ENCODE measurements around the gene DGKQ. TPM values are rescaled to one million over a fixed set of nuclear protein-coding genes. Genes with fewer than 3 reads are reported as not detected.
"Not testable (repeated sequence)": the region's sequence is repeated elsewhere in the genome, so short reads cannot be mapped to it uniquely, and the experiment has no call there.

The DGKQ gene
- total RNA-seq, 2 donors from 2014 or later, result 7.8 to 7.9 TPM

DNA sequence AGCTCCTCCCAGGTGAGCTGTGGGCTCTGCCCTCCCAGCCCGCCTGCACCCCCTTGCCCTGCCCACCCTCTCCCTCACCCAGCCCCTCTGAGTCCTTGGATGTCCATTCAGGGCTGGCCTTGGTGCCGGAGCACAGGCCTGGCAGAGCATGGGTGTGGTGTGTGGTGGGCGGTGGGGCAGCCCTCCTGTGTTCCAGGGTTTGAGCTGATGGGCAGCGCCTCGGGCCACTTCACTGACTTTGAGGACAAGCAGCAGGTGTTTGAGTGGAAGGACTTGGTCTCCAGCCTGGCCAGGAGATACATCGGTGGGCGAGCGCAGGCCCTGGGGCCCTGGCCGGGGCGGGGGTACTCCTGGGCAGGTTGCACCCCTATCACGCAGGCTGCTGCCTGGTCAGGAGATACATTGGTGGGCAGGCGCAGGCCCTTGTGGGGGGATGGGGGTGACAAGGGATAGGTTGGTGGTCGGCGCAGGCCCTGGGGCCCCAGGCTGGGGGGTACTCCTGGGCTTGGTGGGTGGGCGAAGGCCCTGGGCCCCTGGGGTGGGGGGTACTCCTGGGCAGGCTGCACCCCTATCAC is 27.4 kb upstream of the DGKQ start:
- H3K9me3 Mint-ChIP-seq, result no peaks in the 10 kb centered on the region
- no peak for DNase-seq (ENCODE audit: low spot score in 2 of 2)
- H3K36me3 Mint-ChIP-seq, result no peaks in the 10 kb centered on the region
- H3K27ac Mint-ChIP-seq, result no peak overlapping the region
- no peak for ATAC-seq

DNA sequence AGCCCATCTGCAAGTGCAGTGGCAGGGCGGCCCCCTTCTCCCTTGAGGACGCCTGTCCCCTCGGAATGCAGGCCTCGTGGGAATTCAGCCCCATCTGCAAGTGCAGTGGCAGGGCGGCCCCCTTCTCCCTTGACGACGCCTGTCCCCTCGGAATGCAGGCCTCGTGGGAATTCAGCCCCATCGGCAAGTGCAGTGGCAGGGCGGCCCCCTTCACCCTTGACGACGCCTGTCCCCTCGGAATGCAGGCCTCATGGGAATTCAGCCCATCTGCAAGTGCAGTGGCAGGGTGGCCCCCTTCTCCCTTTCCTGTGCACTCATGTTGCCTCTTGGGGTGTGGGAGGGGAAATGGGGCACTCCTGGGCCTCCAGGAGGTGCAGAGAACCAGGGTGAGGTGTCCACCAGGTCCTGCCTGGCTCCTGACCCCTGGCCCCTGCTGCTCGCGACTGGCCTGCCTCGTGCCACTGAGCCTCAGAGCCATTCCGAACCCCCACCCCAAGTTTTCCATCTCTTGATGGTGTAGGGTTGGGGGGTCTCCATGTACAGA is 26.6 kb upstream of the DGKQ start:
- ATAC-seq, result no peak

GRCh38 chr4:999240-999863 is 26.0 kb upstream of the DGKQ start:
- ATAC-seq; H3K9me3 Mint-ChIP-seq; H3K27ac Mint-ChIP-seq; H3K36me3 Mint-ChIP-seq; DNase-seq (ENCODE audit: low spot score in 2 of 2): not testable (repeated sequence)

More for the DNA sequence above, 26.6 kb upstream of the DGKQ start:
- H3K9me3 Mint-ChIP-seq, result no peaks in the 10 kb centered on the region
- H3K36me3 Mint-ChIP-seq, result no peaks in the 10 kb centered on the region
- no peak overlapping the region for H3K27ac Mint-ChIP-seq
- DNase-seq (ENCODE audit: low spot score in 2 of 2), result no peak

- Mint-ChIP-seq H3K27ac (no peak overlapping the region), H3K9me3 (no peaks in the 10 kb centered on the region), H3K36me3 (no peaks in the 10 kb centered on the region)
- DNase-seq (ENCODE audit: low spot score in 2 of 2) (no peak), ATAC-seq (no peak)
These were observed 24.8 kb upstream of the DGKQ start for GRCh38 chr4:998096-998691.

GRCh38 chr4:997375-998071 is 24.2 kb upstream of the DGKQ start:
- Mint-ChIP-seq H3K9me3 (no peaks in the 10 kb centered on the region), H3K27ac (no peak overlapping the region), H3K36me3 (no peaks in the 10 kb centered on the region)
- DNase-seq (ENCODE audit: low spot score in 2 of 2), result no peak
- peak; percentile 23 to 27 for ATAC-seq

GRCh38 chr4:996997-997374 is 23.6 kb upstream of the DGKQ start:
- Mint-ChIP-seq H3K9me3 (no peaks in the 10 kb centered on the region), H3K36me3 (no peaks in the 10 kb centered on the region), H3K27ac (no peak overlapping the region)
- ATAC-seq (no peak), DNase-seq (ENCODE audit: low spot score in 2 of 2) (no peak)

- H3K9me3 Mint-ChIP-seq, result no peaks in the 10 kb centered on the region
- H3K27ac Mint-ChIP-seq, result no peak overlapping the region
- no peaks in the 10 kb centered on the region for H3K36me3 Mint-ChIP-seq
- no peak for DNase-seq (ENCODE audit: low spot score in 2 of 2)
- ATAC-seq, result no peak
These were observed 22.9 kb upstream of the DGKQ start for GRCh38 chr4:996030-996996.

DNA sequence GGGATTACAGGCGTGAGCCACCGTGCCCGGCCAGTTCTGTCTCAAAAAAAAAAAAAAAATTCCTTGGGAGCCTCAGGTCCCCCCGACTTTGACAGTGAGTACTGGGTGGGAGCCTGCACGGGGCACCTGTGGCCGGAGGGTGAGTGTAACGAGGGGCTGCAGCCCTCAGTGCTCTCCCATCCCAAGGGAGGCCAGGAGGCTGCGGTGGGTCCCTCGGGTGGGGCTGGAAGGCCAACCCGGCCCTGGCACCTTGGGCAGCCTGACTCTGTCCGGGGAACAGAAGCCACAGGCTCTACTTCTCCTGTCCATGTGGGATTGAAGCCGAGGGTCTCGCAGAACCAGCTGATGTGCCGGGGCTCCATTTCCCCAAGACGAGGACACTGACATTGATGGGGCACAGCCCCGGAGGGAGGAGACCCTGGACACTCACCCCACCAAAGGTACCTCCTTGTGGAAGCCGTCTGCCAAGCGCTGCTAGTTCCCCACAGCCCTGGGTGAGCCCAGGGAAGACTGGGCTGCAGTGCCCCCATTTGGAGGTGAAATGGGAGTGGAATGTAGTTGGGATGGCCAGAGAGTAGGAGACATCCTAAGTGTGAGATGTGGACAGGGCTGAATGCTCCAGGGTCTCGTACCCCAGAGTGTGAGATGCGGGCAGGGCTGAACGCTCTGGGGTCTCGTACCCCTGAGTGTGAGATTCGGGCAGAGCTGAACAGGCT is 22.1 kb upstream of the DGKQ start:
- no peak for DNase-seq (ENCODE audit: low spot score in 2 of 2)
- H3K36me3 Mint-ChIP-seq, result no peaks in the 10 kb centered on the region
- H3K27ac Mint-ChIP-seq, result no peak overlapping the region
- no peaks in the 10 kb centered on the region for H3K9me3 Mint-ChIP-seq
- ATAC-seq, result no peak

DNA sequence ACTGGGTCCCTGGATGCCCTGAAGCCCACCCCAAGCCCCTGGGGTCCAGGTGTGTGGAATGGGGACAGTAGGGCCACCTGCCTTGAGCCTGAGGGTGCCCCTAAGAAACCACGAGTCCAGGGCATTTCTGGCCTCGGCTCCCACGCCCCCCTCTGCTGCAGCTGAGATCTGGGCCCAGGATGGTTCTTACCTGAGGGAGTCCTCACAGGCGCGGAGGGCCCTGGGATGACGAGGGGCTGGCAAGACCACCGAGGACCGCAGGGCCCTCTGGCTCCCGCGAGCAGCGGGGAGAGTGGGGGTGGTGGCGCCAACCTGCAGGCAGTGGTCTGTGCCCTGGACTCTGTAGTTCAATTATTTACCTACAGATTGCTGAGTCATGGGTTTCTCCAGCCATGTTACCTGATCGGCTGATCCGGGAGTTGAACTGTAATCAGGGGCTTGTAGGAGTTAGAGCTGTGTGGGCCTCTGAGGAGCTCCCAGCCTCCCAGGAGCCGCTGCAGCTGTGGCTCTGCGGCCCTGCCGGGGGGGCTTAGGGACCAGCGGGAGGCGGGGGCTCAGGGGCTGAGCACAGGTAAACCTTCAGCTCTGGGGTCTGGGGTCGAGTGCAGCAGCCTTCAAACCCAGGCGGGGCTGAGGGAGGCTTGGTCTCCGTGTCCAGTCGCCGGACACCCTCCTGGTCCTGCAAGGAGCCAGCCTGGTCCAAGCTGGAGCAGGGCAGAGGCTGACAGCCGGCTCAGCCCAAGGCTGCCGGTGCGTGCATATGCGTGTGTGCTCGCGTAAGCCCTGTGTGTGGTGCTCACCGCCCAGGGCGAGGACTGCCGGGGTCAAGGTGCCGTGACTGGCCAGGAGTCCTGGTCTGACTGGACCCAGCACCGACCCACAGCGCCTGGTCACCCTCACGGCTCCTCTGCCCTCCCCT is 20.0 kb upstream of the DGKQ start, which contains the start of gene SLC26A1:
Gene SLC26A1 (minus strand): TSS at position 294 of the 919 bp plus-strand sequence. CDS start 1,701 bp downstream, outside the sequence.
- no peak for ATAC-seq
- H3K36me3 Mint-ChIP-seq, result no peaks in the 10 kb centered on the region
- no peak for DNase-seq (ENCODE audit: low spot score in 2 of 2)
- no peaks in the 10 kb centered on the region for H3K9me3 Mint-ChIP-seq
- peak within 1 kb of the TSS in 1 of 2 donors; percentile 25 for H3K27ac Mint-ChIP-seq

DNA sequence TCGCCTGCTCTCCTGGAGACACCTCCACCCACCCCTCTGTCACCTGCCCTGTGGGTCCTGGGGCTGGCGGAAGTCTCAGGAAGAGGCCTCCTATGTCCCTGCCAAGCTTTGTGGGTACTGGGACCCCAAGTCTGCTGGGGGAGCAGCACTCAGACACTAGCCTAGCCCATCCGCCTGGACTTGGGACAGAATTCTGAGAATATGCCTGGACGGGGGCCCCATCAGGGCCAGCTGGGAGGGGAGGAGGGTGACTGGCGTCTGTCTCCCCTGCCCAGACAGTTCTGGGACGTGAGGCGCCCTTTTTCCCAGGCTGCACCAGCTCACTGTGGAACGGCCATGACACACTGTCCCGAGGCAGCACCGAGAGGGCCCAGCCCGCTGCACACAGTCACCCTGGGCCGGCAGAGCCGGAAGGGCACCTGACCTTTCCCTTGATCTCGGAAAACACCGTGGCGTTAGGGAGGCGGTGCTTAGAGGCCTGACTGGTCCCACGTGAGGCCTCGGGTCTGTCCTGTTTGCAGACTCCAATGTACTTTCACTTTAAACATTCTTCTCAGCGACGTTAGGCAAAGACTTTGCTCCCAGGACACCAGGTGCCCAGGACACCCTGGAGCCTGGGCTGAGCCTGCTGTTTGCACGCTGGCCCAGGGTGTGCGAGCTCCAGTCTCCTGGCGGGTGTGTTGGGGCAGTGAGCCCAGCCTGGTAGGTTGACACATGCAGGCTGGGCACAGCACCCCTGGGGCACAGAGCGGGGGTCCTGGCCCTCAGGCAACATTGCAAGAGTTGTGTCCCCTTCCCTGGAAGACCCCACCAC is 19.1 kb upstream of the DGKQ start:
- ATAC-seq, result no peak
- H3K9me3 Mint-ChIP-seq, result no peaks in the 10 kb centered on the region
- no peaks in the 10 kb centered on the region for H3K36me3 Mint-ChIP-seq
- DNase-seq (ENCODE audit: low spot score in 2 of 2), result no peak
- peak overlapping the region in 1 of 2 donors; percentile 25 for H3K27ac Mint-ChIP-seq

- no peaks in the 10 kb centered on the region for H3K9me3 Mint-ChIP-seq
- no peaks in the 10 kb centered on the region for H3K36me3 Mint-ChIP-seq
- H3K27ac Mint-ChIP-seq, result no peak overlapping the region
- no peak for DNase-seq (ENCODE audit: low spot score in 2 of 2)
- no peak for ATAC-seq
These were observed 18.3 kb upstream of the DGKQ start for GRCh38 chr4:991451-992296.

GRCh38 chr4:990746-991367 is 17.5 kb upstream of the DGKQ start:
- ATAC-seq (no peak), DNase-seq (ENCODE audit: low spot score in 2 of 2) (no peak)
- Mint-ChIP-seq H3K9me3 (no peaks in the 10 kb centered on the region), H3K27ac (no peak overlapping the region), H3K36me3 (no peaks in the 10 kb centered on the region)
